NCI-H748 treated with DMSO at 0.1 percent for 48 hours (cell line): Measurements from ENCODE around the gene SP4.

Experiments used
- DNase-seq: peaks from one replicate; lab custom pipeline; 2025; lab: John Stamatoyannopoulos, UW

Gene SP4

GRCh38 chr7:21427871-21428658 is at the start of gene SP4:
SP4 (plus strand) TSS chr7:21428083; CDS start chr7:21428252, 169 bp downstream.
- peak; percentile 97 for DNase-seq

GRCh38 chr7:21383227-21384220 is 44.4 kb upstream of the SP4 start:
- DNase-seq, result no peak

- DNase-seq, result no peak
Measured at GRCh38 chr7:21393937-21394336, 33.9 kb upstream of the SP4 start.

DNA sequence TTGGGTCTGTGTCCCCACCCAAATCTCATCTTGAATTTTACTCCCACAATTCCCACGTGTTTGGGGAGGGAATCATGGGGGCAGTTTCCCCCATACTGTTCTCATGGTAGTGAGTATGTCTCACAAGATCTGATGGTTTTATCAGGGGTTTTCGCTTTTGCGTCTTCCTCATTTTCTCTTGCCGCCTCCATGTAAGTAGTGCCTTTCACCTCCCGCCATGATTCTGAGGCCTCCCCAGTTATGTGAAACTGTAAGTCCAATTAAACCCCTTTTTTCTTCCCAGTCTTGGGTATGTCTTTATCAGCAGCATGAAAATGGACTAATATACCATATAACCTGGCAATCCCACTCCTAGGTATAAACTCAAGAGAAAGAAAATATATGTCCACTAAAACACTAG is 25.9 kb upstream of the SP4 start:
- DNase-seq, result no peak

GRCh38 chr7:21407796-21408480 is 19.9 kb upstream of the SP4 start:
- no peak for DNase-seq

DNA sequence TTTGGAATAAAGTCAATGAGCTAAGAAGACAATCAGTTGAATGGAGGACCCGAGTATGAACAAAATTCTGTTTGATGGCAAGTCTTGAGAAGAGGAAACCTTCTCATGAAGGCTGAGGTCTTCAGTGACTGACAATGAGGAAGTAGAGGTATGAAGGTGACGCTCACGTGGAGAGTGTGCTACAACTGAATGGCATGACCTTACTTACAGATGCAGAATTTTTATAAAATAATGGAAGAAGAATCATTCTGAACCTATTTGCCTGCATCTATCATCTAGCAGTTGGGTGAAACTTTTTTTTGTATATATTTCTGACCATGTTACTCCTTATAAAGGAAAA is 19.4 kb upstream of the SP4 start:
- no peak for DNase-seq

DNA sequence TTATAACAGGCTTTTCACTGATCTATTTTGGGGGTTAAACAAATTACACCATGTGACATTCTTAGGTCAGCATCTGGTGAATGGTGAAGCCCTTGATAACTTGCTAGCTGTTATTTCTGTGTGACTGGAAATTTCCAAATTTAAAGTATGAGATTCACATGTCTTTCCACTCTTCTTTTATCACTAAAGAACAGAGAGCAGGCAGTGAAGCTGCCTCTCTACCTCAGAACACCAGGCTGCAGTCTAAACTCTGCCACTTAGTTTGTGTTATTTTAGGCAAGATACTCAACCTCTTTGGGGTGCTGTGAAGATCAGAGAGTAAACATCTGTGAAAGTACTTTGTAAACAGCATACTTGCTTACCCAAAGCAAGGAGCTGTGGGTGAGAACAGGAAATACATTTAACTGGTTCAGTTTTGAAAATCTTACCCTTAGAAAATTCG is 15.5 kb upstream of the SP4 start:
- no peak for DNase-seq

GRCh38 chr7:21412957-21413356 is 14.9 kb upstream of the SP4 start:
- no peak for DNase-seq

DNA sequence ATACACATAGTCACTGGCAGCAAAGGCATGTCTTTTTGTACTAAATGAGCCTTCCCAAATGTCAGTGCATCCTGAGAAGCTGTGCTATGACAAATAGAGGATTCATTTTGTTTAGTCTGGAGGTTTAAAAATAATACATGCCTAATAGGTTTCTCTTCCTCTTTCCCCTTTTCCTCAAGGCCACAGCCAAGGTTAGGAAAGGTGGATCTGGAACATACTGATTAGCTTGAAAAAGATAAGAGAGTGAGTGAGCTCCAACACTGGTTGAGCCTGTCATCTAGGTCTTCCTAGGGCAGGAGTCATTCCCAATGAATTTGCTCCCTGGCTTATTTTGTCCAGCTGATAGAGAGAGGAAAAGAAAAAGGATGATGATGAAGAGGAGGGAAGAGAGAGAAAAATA is 14.4 kb upstream of the SP4 start:
- no peak for DNase-seq

GRCh38 chr7:21414795-21415393 is 13.0 kb upstream of the SP4 start:
- DNase-seq, result no peak

GRCh38 chr7:21417647-21418046 is 10.2 kb upstream of the SP4 start:
- DNase-seq, result no peak

DNA sequence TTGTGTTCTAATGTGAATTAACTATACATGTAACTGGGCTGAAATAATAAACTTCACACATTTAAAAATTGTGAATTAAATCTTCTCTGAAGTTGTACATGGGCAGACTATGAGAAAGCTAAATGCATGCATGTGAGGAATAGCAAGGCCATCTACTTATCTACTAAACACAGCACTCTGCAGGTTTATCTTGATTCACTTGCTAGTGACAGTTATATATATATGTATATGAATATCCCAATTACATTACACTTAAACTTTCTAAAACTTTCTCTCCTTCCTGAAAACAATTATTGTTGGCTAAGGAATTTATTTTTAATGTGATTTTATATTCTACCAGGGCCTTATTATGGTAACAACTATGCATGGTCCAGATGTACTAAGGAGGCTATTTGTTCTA is 5.1 kb upstream of the SP4 start:
- DNase-seq, result no peak

DNA sequence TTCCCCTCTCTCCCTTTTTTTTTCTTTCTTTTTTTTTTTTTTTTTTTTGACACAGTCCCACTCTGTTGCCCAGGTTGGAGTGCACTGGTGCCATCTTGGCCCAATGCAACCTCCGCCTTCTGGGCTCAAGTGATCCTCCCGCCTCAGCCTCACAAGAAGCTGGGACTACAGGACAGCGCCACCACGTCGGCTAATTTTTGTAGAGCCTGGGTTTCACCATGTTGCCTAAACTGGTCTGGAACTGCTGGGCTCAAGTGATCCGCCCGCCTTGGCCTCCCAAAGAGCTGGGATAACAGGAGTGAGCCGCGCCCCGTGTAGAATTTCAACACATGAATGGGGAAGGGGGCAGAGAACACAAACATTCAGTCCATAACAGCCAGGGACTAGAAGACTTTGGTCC is 2.6 kb upstream of the SP4 start:
- DNase-seq, result no peak

DNA sequence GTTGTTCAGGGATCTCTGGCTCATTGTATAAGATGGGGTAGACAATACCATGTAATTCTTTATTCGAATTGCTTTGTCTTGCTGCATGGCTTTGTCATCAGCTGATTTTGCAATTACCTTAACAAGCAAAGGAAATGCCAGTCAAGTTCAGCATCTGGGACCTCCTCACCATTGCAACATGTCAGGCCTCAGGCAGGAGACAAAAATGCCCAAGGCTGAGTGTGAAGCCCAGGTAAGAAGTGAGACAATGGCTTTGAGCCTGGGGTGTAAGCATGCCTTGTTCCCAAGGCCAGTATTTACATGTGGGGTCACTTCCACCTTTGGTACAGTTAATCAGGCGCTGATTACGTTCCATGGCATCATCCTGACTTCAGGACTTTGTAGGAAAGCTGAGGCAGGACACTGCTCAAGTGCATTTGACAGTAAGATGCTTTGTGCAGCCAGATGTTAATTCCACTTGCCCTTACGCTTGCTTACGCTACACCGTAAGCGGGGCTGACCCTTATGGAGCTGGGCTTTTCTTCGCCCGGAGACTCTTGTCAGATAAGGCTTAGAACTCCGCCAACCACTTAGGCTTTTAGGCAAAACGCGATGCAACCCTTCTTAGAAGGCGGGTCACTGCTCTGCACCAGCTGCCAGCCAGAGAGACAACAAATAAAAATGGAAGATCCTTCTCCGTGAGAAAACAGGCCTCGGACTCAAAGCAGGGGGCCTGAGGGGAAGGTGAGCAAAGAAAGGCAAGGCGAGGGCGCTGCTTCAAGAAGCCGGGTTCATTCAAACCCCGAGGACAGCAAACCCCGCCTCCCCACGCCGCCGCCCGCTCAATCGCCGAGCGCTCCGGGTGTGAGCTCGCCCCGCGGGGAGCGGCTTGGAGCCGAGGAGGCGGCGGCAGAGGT is 1.3 kb upstream of the SP4 start:
- DNase-seq, result no peak

GRCh38 chr7:21427182-21427870 is 557 bp upstream of the SP4 start:
- peak; percentile 98 for DNase-seq

- no peak for DNase-seq
Measured at GRCh38 chr7:21428659-21428941, 717 bp downstream of the SP4 start.

DNA sequence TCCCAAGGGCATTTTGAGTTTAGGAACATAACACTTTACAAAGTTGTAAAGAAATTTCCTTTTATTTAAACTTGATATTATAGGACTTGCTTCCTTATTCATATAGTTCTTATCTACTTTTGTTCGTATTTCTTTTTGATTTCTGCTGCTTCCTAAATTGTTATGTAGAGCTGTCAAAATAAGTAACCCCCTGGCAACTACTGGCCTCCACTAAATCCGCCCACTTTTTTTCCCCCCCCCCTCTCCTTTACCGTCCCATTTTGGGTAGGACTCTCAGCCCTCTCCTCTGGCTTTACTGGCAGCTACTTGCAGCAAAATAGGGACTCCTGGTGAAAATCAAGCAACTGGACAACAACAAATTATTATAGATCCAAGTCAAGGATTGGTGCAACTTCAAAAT is 1.1 kb downstream of the SP4 start:
- no peak for DNase-seq

GRCh38 chr7:21429786-21430574 is 2.1 kb downstream of the SP4 start:
- peak; percentile 44 for DNase-seq

DNA sequence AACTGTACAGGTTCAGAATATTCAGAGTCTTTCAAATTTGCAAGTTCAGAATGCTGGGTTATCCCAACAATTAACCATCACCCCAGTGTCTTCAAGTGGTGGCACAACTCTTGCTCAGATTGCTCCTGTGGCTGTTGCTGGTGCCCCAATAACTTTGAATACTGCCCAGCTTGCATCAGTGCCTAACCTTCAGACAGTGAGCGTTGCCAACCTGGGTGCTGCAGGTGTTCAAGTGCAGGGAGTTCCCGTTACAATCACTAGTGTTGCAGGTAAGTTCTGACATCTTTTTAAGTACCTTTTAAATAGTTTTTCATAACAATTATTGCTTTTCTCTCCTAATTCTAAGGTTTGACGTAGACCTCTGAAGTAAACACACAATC is 2.7 kb downstream of the SP4 start:
- no peak for DNase-seq
